ENCODE measurements around the gene USP20. TPM values are rescaled to one million over a fixed set of nuclear protein-coding genes. Genes with fewer than 3 reads are reported as not detected.
A peak's percentile ranks its signal among the peaks of the same experiment; 100 is the strongest.

The USP20 gene
- polyA plus RNA-seq, 3 donors from 2014 or later = 21.6 to 51.8 (median 25.1) TPM

DNA sequence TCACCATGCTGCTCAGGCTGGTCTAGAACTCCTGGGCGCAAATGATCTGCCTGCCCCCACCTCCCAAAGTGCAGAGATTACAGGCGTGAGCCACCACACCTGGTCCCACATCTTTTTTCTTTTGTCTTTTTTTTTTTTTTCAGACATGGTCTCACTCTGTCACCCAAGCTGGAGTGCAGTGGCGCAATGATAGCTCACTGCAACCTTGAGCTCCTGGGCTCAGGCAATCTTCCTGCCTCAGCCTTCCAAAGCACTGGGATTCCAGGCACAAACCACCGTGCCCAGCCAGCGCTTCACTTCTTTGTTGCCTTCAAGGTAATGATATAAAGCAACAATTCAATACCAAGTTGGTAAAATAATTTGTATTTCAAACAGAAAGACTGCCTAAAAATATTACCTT is 78.8 kb downstream of the USP20 start:
- Mint-ChIP-seq H3K4me1 (peaks cover 29 to 43% of the 10 kb centered on the region in 2 donors), H3K36me3 (peaks cover 10 to 16% (median 12%) of the 10 kb centered on the region in 3 donors), H3K27ac (peak overlapping the region in 4 of 6 donors; percentile 11 to 51 (median 29)), H3K9me3 (no peaks in the 10 kb centered on the region), H3K4me3 (no peak overlapping the region), H3K27me3 (ENCODE audit: low read depth in 3 of 3) (peaks cover 0 to 5% (median 4%) of the 10 kb centered on the region in 3 donors)
- no peak for DNase-seq

DNA sequence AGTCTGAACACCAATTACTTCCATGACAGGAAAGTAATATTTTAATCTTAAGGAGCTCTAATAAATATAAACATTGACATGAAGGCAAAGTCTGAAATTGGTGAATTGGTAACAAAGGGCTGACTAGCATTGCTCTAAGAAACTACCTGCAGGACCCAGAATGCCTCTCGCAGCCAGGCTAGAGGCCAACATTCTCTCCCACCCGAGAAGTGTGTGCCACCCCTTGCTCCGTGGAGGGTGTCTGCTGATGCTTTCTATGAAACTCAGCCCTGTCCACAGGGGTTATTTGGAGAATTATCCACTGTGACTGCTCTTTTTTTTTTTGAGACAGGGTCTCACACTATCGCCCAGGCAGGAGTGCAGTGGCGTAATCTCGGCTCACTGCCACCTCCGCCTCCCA is 81.4 kb downstream of the USP20 start:
- H3K27ac Mint-ChIP-seq = peak overlapping the region in 1 of 6 donors; percentile 45
- no peak for DNase-seq
- H3K27me3 Mint-ChIP-seq (ENCODE audit: low read depth in 3 of 3) = peaks cover 0 to 8% (median 2%) of the 10 kb centered on the region in 3 donors
- peaks cover 5 to 11% (median 7%) of the 10 kb centered on the region in 3 donors for H3K36me3 Mint-ChIP-seq
- H3K4me1 Mint-ChIP-seq = peaks cover 23 to 42% of the 10 kb centered on the region in 2 donors
- H3K9me3 Mint-ChIP-seq = no peaks in the 10 kb centered on the region
- no peak overlapping the region for H3K4me3 Mint-ChIP-seq

DNA sequence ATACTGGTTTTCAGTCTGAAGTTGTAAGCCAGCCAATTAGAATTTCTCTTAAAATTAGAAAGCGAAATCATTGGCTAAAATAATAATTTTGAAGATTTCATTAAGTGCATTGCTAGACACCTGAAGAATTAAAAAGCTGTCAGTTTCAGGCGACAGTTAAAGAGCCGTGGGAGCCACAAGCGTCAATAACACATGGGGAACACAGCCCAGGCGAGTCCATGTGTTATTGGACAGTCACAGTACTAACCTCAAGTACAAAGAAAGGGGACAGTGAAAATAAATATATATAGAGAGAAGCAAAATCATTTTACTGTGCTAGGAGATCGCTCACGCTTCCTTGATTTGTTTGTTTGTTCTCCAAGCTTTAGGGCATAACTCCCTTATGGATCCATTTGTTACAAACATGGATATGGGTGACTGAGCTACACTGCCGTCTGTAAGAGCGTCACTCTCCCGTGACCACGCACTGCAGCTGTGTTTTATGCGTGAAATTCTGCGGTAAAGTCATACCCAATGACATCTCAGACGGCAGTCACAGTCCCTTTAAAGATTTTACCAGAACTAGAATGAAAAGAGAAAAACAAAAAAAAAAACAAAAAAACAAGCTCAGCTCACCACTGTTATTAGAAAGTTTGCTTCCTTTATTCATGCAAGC is 83.2 kb downstream of the USP20 start:
- Mint-ChIP-seq H3K36me3 (peaks cover 5 to 17% (median 11%) of the 10 kb centered on the region in 3 donors), H3K4me1 (peaks cover 22 to 42% of the 10 kb centered on the region in 2 donors), H3K9me3 (no peaks in the 10 kb centered on the region), H3K27ac (peak overlapping the region in 5 of 6 donors; percentile 41 to 90 (median 84)), H3K27me3 (ENCODE audit: low read depth in 3 of 3) (peaks cover 0 to 8% (median 3%) of the 10 kb centered on the region in 3 donors), H3K4me3 (peak overlapping the region in 1 of 5 donors; percentile 14)
- no peak for DNase-seq

DNA sequence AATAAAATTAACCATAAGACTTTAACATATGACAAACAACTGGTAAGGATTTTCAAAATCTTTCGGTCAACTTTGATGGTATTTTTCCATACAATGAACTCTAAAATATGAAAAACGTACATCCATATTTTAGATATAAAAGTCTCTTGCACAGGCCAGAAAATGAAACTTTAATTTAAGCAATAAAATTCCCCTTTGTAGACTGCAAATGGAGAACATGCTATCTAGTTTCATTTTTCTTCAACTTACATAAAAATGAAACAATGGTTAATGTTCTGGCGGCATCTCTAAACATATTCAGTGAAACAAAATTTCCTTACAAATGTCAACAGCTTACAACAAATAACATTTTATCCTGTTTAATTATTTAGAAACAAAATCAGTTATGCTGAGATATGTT is 84.0 kb downstream of the USP20 start:
- Mint-ChIP-seq H3K27ac (peak overlapping the region; percentile 61 to 90 (median 80)), H3K4me3 (peak overlapping the region in 1 of 5 donors; percentile 18), H3K9me3 (no peaks in the 10 kb centered on the region), H3K27me3 (ENCODE audit: low read depth in 3 of 3) (peaks cover 0 to 8% (median 8%) of the 10 kb centered on the region in 3 donors), H3K4me1 (peaks cover 22 to 42% of the 10 kb centered on the region in 2 donors), H3K36me3 (peaks cover 5 to 17% (median 16%) of the 10 kb centered on the region in 3 donors)
- DNase-seq = no peak

DNA sequence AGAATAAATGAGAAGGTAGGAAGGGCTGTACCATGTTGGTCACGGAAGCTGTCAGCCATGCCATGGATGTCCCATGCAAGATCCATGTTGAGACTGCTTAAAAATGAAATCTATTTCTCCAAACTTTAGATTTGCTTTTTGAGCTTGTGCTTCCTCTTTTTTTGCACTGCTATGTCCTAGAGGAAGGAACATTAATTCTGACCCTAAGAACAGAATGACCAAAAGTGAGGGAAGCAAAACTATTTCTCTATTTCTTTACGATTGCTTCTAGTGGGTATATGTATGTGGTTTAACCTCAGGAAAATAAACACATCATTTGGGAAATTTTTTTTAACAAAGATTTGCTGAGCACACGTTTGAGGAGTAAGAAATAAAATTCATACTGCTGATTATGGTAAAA is 84.6 kb downstream of the USP20 start:
- Mint-ChIP-seq H3K27me3 (ENCODE audit: low read depth in 3 of 3) (peaks cover 0 to 8% (median 8%) of the 10 kb centered on the region in 3 donors), H3K4me1 (peaks cover 22 to 42% of the 10 kb centered on the region in 2 donors), H3K4me3 (peak overlapping the region in 1 of 5 donors; percentile 18), H3K9me3 (no peaks in the 10 kb centered on the region), H3K36me3 (peaks cover 5 to 18% (median 17%) of the 10 kb centered on the region in 3 donors), H3K27ac (peak overlapping the region; percentile 61 to 90 (median 80))
- no peak for DNase-seq

DNA sequence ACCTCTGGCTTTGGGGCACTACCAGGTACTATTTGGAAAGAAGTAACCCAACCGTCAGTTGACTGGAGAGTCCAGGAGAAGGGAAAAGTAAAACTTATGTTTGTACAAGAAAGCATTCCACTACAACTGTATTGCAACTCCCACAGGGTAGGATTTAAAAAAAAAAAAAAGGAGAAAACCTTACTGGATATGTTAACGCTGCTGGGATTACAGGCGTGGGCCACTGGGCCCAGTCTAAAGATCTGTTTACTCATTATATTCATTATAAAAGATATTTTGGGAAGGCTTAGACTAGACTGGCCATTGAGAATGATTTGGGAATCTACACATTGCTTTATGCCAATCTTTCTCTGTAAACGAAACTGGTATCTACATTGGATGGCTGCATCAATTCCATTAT is 86.6 kb downstream of the USP20 start:
- H3K36me3 Mint-ChIP-seq = peaks cover 5 to 23% (median 15%) of the 10 kb centered on the region in 3 donors
- peaks cover 19 to 36% of the 10 kb centered on the region in 2 donors for H3K4me1 Mint-ChIP-seq

DNA sequence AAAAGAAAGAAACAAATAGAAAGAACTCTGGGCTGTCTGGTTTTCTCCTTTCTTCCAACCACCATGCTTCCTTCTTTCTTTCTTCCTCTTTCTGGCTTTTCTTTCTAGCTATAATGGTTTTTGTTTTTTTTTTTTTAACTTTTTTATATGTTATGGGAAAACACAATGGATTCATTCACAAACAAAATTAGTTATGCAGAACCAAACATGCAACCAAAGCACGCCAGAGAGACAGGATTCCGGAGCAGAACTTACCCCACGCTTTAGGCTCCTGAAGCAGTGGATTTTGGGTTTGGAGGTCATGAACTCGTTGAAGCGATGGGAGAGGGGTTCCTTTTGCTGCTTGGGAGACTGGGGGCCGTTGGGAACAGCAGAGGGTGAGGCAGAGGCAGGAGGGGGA is 88.3 kb downstream of the USP20 start:
- Mint-ChIP-seq H3K4me3 (no peak overlapping the region), H3K27ac (peak overlapping the region in 4 of 6 donors; percentile 24 to 65 (median 40)), H3K36me3 (peaks cover under 1 to 31% (median 15%) of the 10 kb centered on the region in 3 donors), H3K27me3 (ENCODE audit: low read depth in 3 of 3) (peaks cover 0 to 8% (median 5%) of the 10 kb centered on the region in 3 donors), H3K9me3 (no peaks in the 10 kb centered on the region), H3K4me1 (peaks cover 10 to 22% of the 10 kb centered on the region in 2 donors)
- DNase-seq = no peak

More for the DNA sequence above, 86.6 kb downstream of the USP20 start:
- H3K9me3 Mint-ChIP-seq = no peaks in the 10 kb centered on the region
- peaks cover 0 to 8% (median 8%) of the 10 kb centered on the region in 3 donors for H3K27me3 Mint-ChIP-seq (ENCODE audit: low read depth in 3 of 3)
- no peak for DNase-seq
- peak overlapping the region in 1 of 6 donors; percentile 2 for H3K27ac Mint-ChIP-seq
- no peak overlapping the region for H3K4me3 Mint-ChIP-seq

DNA sequence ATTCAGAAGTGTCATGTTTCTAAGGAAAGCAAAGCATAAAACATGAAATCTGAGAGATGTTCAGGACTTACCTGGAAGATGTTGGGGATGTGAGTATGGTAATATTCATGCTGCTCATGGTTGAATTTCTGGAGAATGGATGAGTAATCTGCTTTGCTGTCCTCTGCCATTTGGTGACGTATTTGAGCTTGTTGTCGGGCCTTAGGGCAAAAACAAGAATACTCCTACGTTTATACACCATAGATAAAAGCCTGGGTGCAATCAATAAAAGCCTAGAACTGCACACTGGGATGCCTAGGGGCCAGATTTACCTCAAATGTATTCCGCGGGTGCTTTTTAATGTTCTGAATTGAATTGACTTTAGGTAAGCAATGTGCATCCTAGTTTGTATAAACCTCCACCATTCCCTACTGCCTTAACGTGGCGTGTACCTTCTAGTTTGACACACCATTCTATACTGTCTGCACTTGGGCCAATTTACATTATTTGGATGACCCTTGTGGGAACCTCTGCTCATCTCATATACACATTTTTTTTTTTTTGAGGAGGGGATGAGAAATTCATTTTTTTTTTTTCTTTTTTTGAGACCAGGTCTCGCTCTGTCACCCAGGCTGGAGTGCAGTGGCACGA is 94.4 kb downstream of the USP20 start:
- Mint-ChIP-seq H3K36me3 (peaks cover 0 to 21% (median 4%) of the 10 kb centered on the region in 3 donors), H3K4me1 (peaks cover 52% of the 10 kb centered on the region in 2 donors), H3K9me3 (no peaks in the 10 kb centered on the region), H3K27me3 (ENCODE audit: low read depth in 3 of 3) (peaks cover 2 to 4% (median 3%) of the 10 kb centered on the region in 3 donors), H3K4me3 (no peak overlapping the region), H3K27ac (peak overlapping the region in 5 of 6 donors; percentile 1 to 80 (median 66))
- no peak for DNase-seq

DNA sequence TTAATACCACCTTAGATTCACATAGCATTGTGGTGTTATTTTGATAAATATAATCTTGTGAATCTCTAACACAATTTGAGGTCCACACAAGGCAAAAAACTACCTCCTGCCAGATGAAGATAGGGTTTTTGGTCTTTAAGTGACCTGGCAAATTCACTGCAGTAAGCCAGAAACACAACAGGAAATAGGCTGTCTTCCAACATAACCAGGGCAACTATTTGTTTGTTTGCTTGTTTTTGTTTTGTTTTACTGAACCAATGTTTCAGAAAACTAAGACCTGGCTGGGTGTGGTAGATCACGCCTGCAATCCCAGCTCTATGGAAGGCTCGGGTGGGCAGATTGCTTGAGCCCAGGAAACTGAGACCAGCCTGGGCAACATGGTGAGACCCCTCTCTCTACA is 95.5 kb downstream of the USP20 start:
- DNase-seq = peak in 2 of 3 donors; percentile 31 to 39

More for the DNA sequence above, 95.5 kb downstream of the USP20 start:
- Mint-ChIP-seq H3K9me3 (no peaks in the 10 kb centered on the region), H3K4me3 (peak overlapping the region; percentile 27 to 58 (median 53)), H3K27ac (peak overlapping the region; percentile 80 to 89 (median 87)), H3K4me1 (peaks cover 57 to 62% of the 10 kb centered on the region in 2 donors), H3K27me3 (ENCODE audit: low read depth in 3 of 3) (peaks cover 2 to 4% (median 3%) of the 10 kb centered on the region in 3 donors), H3K36me3 (peaks cover 0 to 21% (median 4%) of the 10 kb centered on the region in 3 donors)

Other genes with a start within 250 kb of the USP20 start
- not detected for gene C9orf50, start 214.4 kb upstream of the USP20 start, polyA plus RNA-seq
- gene NTMT1, start 209.3 kb upstream of the USP20 start, polyA plus RNA-seq = 10 to 100 TPM; 33.8 to 41.3 (median 35.8) TPM
- 10 to 100 TPM; 13.9 to 26.6 (median 19.9) TPM for gene ASB6, start 193.3 kb upstream of the USP20 start, polyA plus RNA-seq
- gene PRRX2, start 169.8 kb upstream of the USP20 start, polyA plus RNA-seq = under 1 TPM in 1 of 3 donors, not detected in 2; 0.18 TPM
- not detected for gene PTGES, start 82.4 kb upstream of the USP20 start, polyA plus RNA-seq
- 10 to 100 TPM; 23.2 to 45.1 (median 25.8) TPM for gene TOR1B, start 32.3 kb upstream of the USP20 start, polyA plus RNA-seq
- gene TOR1A, start 11.3 kb upstream of the USP20 start, polyA plus RNA-seq = 100 to 1,000 TPM in 2 of 3 donors, 10 to 100 TPM in 1; 89.3 to 131 (median 108) TPM
- gene C9orf78, start 183 bp upstream of the USP20 start, polyA plus RNA-seq = 100 to 1,000 TPM; 147 to 196 (median 173) TPM
- 100 to 1,000 TPM; 113 to 136 (median 135) TPM for gene FNBP1, start 207.7 kb downstream of the USP20 start, polyA plus RNA-seq
- gene GPR107, start 218.4 kb downstream of the USP20 start, polyA plus RNA-seq = 1 to 10 TPM; 3.4 to 9.5 (median 5.9) TPM